22Rv1 (cell line): ENCODE measurements around the gene FGF13.

Source experiments
- CTCF ChIP-seq: fragments of 450-650 bp; IDR thresholded peaks from 2 replicates; pipeline ENCODE4 v1.5.1; 2017; ENCODE audit warnings: mild to moderate bottlenecking
- ZFX ChIP-seq: fragments of 450-650 bp; IDR thresholded peaks from 2 replicates; pipeline ENCODE4 v1.6.1; 2017; ENCODE audit warnings: antibody characterized with exemption, borderline replicate concordance

- no peak for TF ChIP-seq CTCF
- no peak for TF ChIP-seq ZFX
Measured at GRCh38 chrX:138754861-138755260, 43.3 kb upstream of the FGF13 start.
